Measurements from ENCODE around the gene MCOLN1. TPM values are rescaled to one million over a fixed set of nuclear protein-coding genes. Genes with fewer than 3 reads are reported as not detected.

Gene MCOLN1
- polyA plus RNA-seq, 3 donors = 32.8 to 133 (median 34.3) TPM

GRCh38 chr19:7516333-7516732 lies 6.1 kb upstream of the MCOLN1 start:
- Histone ChIP-seq H2AFZ (ENCODE audit: insufficient read depth, low read depth, low read length, poor library complexity, severe bottlenecking) (peak overlapping the region; percentile 73), H3K9me3 (replicated peaks in 1 of 2; ENCODE audit: control insufficient read depth in 1 of 2, insufficient read depth in 1 of 2, low read length in 2 of 2) (no peaks in the 10 kb centered on the region), H4K20me1 (ENCODE audit: insufficient read depth, low read length) (no peaks in the 10 kb centered on the region), H3K27ac (ENCODE audit: low read depth in 1 of 2, low read length in 2 of 2) (no peak overlapping the region), H3K36me3 (replicated peaks in 1 of 2; ENCODE audit: control insufficient read depth in 1 of 2, insufficient read depth in 2 of 2, low read length in 2 of 2) (no peaks in the 10 kb centered on the region), H3K79me2 (ENCODE audit: insufficient read depth, low read length) (no peaks in the 10 kb centered on the region), H3K4me2 (replicated peaks; ENCODE audit: extremely low read depth, low read length, poor library complexity, severe bottlenecking) (peak overlapping the region; percentile 61), H3K27me3 (ENCODE audit: control insufficient read depth in 2 of 2, insufficient read depth in 2 of 2, low read length in 2 of 2) (peaks cover 2 to 23% of the 10 kb centered on the region in 2 donors), H3K4me3 (replicated peaks in 1 of 3; ENCODE audit: low read depth in 2 of 3, low read length in 3 of 3) (peak overlapping the region; percentile 9 to 63 (median 12)), H3K9ac (ENCODE audit: insufficient read depth, low read length, poor library complexity, severe bottlenecking) (peak overlapping the region; percentile 53), H3K4me1 (ENCODE audit: control insufficient read depth in 1 of 2, insufficient read depth in 2 of 2, low read length in 2 of 2) (peaks cover 5 to 12% of the 10 kb centered on the region in 2 donors)
- Mint-ChIP-seq H3K4me3 (peak overlapping the region; percentile 60 to 80), H3K9me3 (peaks cover 0 to 11% (median 4%) of the 10 kb centered on the region in 7 donors), H3K36me3 (peaks cover 4 to 5% of the 10 kb centered on the region in 2 donors), H3K27ac (peak overlapping the region in 1 of 7 donors; percentile 58), H3K27me3 (ENCODE audit: low read depth in 3 of 3) (peaks cover 35 to 43% (median 35%) of the 10 kb centered on the region in 3 donors), H3K4me1 (peaks cover 12% of the 10 kb centered on the region)
- no peak for DNase-seq
- intact Hi-C loops (cut with micrococcal nuclease) = no loop called here
- TF ChIP-seq CTCF (IDR thresholded peaks at IDR 0.05) = no peak
- 1% methylated on average over 16 of the region's 28 CpGs for WGBS (ENCODE audit: insufficient coverage)

GRCh38 chr19:7516878-7517277 lies 5.5 kb upstream of the MCOLN1 start:
- Histone ChIP-seq H3K9me3 (replicated peaks in 1 of 2; ENCODE audit: control insufficient read depth in 1 of 2, insufficient read depth in 1 of 2, low read length in 2 of 2) (no peaks in the 10 kb centered on the region), H4K20me1 (ENCODE audit: insufficient read depth, low read length) (no peaks in the 10 kb centered on the region), H3K79me2 (ENCODE audit: insufficient read depth, low read length) (no peaks in the 10 kb centered on the region), H3K27ac (ENCODE audit: low read depth in 1 of 2, low read length in 2 of 2) (no peak overlapping the region), H3K4me3 (replicated peaks in 1 of 3; ENCODE audit: low read depth in 2 of 3, low read length in 3 of 3) (peak overlapping the region in 1 of 3 experiments; percentile 63), H3K4me2 (replicated peaks; ENCODE audit: extremely low read depth, low read length, poor library complexity, severe bottlenecking) (peak overlapping the region; percentile 61), H3K4me1 (ENCODE audit: control insufficient read depth in 1 of 2, insufficient read depth in 2 of 2, low read length in 2 of 2) (peaks cover 8 to 16% of the 10 kb centered on the region in 2 donors), H3K36me3 (replicated peaks in 1 of 2; ENCODE audit: control insufficient read depth in 1 of 2, insufficient read depth in 2 of 2, low read length in 2 of 2) (no peaks in the 10 kb centered on the region), H3K27me3 (ENCODE audit: control insufficient read depth in 2 of 2, insufficient read depth in 2 of 2, low read length in 2 of 2) (peaks cover 2 to 23% of the 10 kb centered on the region in 2 donors), H2AFZ (ENCODE audit: insufficient read depth, low read depth, low read length, poor library complexity, severe bottlenecking) (peak overlapping the region; percentile 73), H3K9ac (ENCODE audit: insufficient read depth, low read length, poor library complexity, severe bottlenecking) (no peak overlapping the region)
- H3K36me3 Mint-ChIP-seq = peaks cover 4 to 5% of the 10 kb centered on the region in 2 donors
- no CpG with 5 or more reads among the region's 4 CpGs for WGBS (ENCODE audit: insufficient coverage)
- TF ChIP-seq CTCF (IDR thresholded peaks at IDR 0.05) = no peak
- H3K4me3 Mint-ChIP-seq = peak overlapping the region; percentile 60 to 80
- no peak for DNase-seq
- intact Hi-C loops (cut with micrococcal nuclease) = no loop called here
- H3K27ac Mint-ChIP-seq = peak overlapping the region in 1 of 7 donors; percentile 58
- peaks cover 0 to 11% (median 4%) of the 10 kb centered on the region in 7 donors for H3K9me3 Mint-ChIP-seq
- H3K27me3 Mint-ChIP-seq (ENCODE audit: low read depth in 3 of 3) = peaks cover 34 to 42% (median 35%) of the 10 kb centered on the region in 3 donors
- H3K4me1 Mint-ChIP-seq = peaks cover 15% of the 10 kb centered on the region

Measured in CD14-positive monocyte (primary cell).